SK-N-SH treated with all-trans-retinoic acid at 6 μM for 48 hours (cell line): ENCODE measurements around the gene PPP1R1A.

Source experiments
- ARNTL ChIP-seq: fragments of 450-650 bp; formaldehyde crosslinking; IDR thresholded peaks from 2 replicates; pipeline ENCODE4 v1.5.0; 2020; ENCODE audit warnings: low read depth, mild to moderate bottlenecking, moderate library complexity, borderline replicate concordance
- CSDC2 ChIP-seq: fragments of 250-450 bp; sonication (Bioruptor Pico); IDR thresholded peaks from 2 replicates; pipeline ENCODE4 v1.5.0; 2020; ENCODE audit warnings: mild to moderate bottlenecking, moderate library complexity
- ESRRG ChIP-seq: fragments of 250-450 bp; sonication (Bioruptor Pico); IDR thresholded peaks from 2 replicates; pipeline ENCODE4 v1.6.1; 2021; ENCODE audit warnings: mild to moderate bottlenecking
- TOX ChIP-seq: fragments of 250-450 bp; sonication (Bioruptor Pico); IDR thresholded peaks from 2 replicates; pipeline ENCODE4 v1.8.0; 2021; ENCODE audit warnings: mild to moderate bottlenecking, moderate library complexity, borderline replicate concordance
- TF ChIP-seq, protein P1 (sequence below): fragments of 250-450 bp; sonication (Bioruptor Pico); IDR thresholded peaks from 2 replicates; pipeline ENCODE4 v1.8.0; 2020; ENCODE audit warnings: mild to moderate bottlenecking, moderate library complexity, borderline replicate concordance
- TF ChIP-seq, protein P2 (sequence below): fragments of 250-450 bp; sonication (Bioruptor Pico); IDR thresholded peaks from 2 replicates; pipeline ENCODE4 v1.5.0; 2020; ENCODE audit warnings: mild to moderate bottlenecking, moderate library complexity

DNA sequence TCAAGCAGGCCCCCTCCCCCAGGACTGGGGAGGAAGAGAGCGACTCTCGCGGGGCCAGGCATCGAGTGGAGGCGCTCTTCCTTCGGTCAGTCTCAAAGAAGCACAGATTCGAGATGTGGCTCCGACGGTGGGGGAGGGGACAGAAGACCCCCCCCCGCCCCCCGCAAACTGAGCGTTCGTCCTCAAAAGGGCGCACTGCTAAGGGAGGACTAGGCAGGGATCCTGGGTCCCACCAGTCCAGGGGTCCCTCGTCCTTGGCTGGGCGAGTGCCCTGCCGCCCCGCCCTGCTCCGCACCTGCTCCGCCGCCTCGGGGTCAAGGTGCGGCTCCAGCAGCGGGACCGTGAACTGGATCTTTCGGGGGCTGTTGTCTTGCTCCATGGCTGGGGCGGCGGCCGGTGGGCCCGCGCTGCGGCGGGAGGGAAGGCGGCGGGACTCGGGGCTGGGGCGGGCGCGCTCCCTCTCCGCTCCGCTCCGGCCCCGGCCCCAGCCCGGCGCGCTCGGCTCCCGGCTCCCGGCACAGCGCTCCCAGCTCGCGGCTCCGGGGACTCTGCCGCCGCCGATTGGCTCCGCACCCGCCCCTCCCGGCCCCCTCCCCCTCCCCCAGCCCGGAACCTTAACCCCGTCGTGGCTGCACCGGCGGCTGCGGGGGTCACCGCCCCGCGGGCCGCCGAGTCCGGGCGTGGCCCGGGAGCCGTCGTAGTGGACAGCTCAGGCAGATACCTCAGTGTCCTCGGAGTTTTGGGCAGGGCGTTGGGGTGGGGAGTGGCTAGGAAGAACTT, at the start of gene PPP1R1A:
- TF ChIP-seq, protein P1, sequence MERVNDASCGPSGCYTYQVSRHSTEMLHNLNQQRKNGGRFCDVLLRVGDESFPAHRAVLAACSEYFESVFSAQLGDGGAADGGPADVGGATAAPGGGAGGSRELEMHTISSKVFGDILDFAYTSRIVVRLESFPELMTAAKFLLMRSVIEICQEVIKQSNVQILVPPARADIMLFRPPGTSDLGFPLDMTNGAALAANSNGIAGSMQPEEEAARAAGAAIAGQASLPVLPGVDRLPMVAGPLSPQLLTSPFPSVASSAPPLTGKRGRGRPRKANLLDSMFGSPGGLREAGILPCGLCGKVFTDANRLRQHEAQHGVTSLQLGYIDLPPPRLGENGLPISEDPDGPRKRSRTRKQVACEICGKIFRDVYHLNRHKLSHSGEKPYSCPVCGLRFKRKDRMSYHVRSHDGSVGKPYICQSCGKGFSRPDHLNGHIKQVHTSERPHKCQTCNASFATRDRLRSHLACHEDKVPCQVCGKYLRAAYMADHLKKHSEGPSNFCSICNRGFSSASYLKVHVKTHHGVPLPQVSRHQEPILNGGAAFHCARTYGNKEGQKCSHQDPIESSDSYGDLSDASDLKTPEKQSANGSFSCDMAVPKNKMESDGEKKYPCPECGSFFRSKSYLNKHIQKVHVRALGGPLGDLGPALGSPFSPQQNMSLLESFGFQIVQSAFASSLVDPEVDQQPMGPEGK (CRISPR knock-in tag): no peak
- TF ChIP-seq TOX (CRISPR knock-in tag) (no peak), ESRRG (CRISPR knock-in tag) (no peak), CSDC2 (CRISPR knock-in tag) (no peak), ARNTL (CRISPR knock-in tag) (no peak)
- TF ChIP-seq, protein P2, sequence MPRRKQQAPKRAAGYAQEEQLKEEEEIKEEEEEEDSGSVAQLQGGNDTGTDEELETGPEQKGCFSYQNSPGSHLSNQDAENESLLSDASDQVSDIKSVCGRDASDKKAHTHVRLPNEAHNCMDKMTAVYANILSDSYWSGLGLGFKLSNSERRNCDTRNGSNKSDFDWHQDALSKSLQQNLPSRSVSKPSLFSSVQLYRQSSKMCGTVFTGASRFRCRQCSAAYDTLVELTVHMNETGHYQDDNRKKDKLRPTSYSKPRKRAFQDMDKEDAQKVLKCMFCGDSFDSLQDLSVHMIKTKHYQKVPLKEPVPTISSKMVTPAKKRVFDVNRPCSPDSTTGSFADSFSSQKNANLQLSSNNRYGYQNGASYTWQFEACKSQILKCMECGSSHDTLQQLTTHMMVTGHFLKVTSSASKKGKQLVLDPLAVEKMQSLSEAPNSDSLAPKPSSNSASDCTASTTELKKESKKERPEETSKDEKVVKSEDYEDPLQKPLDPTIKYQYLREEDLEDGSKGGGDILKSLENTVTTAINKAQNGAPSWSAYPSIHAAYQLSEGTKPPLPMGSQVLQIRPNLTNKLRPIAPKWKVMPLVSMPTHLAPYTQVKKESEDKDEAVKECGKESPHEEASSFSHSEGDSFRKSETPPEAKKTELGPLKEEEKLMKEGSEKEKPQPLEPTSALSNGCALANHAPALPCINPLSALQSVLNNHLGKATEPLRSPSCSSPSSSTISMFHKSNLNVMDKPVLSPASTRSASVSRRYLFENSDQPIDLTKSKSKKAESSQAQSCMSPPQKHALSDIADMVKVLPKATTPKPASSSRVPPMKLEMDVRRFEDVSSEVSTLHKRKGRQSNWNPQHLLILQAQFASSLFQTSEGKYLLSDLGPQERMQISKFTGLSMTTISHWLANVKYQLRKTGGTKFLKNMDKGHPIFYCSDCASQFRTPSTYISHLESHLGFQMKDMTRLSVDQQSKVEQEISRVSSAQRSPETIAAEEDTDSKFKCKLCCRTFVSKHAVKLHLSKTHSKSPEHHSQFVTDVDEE (CRISPR knock-in tag): no peak
